Calu3 (cell line): ENCODE results near the gene WNT2. TPM values are rescaled to one million over a fixed set of nuclear protein-coding genes. Genes with fewer than 3 reads are reported as not detected.

Experiments used
- BruUV-seq: library from RNA; stranded (reverse); fragments of 400-500 nt; replicated peaks from 2 replicates; lab custom pipeline; 2021; lab: Mats Ljungman, UMichigan
- CTCF ChIA-PET: fragments of 300-600 bp; sonication (Branson Sonifier 250); formaldehyde crosslinking; loops from one replicate; lab custom pipeline; 2022; ENCODE audit warnings: antibody characterized with exemption; lab: Charles Lee
- DNase-seq: peaks from one replicate; pipeline ENCODE4 v3.0.0; 2022
- H3K27ac Mint-ChIP-seq: one replicate; pipeline ENCODE4 v1.8.0; 2022; ENCODE audit warnings: mixed read lengths; ENCODE audit not compliant: unreplicated experiment
- H3K27me3 Mint-ChIP-seq: one replicate; pipeline ENCODE4 v1.8.0; 2022; ENCODE audit warnings: mixed read lengths; ENCODE audit not compliant: unreplicated experiment
- H3K36me3 Mint-ChIP-seq: one replicate; pipeline ENCODE4 v1.8.0; 2022; ENCODE audit warnings: mild to moderate bottlenecking, moderate library complexity, mixed read lengths; ENCODE audit not compliant: insufficient read depth, unreplicated experiment
- H3K4me1 Mint-ChIP-seq: one replicate; pipeline ENCODE4 v1.8.0; 2022; ENCODE audit warnings: mild to moderate bottlenecking, low read depth, mixed read lengths; ENCODE audit not compliant: unreplicated experiment
- H3K4me3 Mint-ChIP-seq: one replicate; pipeline ENCODE4 v1.8.0; 2022; ENCODE audit warnings: mild to moderate bottlenecking, low read depth, moderate library complexity, mixed read lengths; ENCODE audit not compliant: unreplicated experiment
- H3K9me3 Mint-ChIP-seq: one replicate; pipeline ENCODE4 v1.8.0; 2022; ENCODE audit warnings: low read depth, mixed read lengths; ENCODE audit not compliant: unreplicated experiment
- intact Hi-C: fragments of 100-400 bp; cut with micrococcal nuclease; formaldehyde crosslinking; loops from one replicate; pipeline ENCODE4 v1.10.0; 2022; ENCODE audit not compliant: unreplicated experiment
- total RNA-seq: library from RNA; stranded (reverse); gene quantifications from 2 replicates; pipeline ENCODE4 v1.2.3, GENCODE V29; 2022
- TF ChIP-seq, protein P1 (sequence below): fragments of 200-600 bp; IDR thresholded peaks from one replicate; pipeline ENCODE4 v1.8.0; 2022; ENCODE audit warnings: antibody characterized with exemption; ENCODE audit not compliant: unreplicated experiment

Gene WNT2
- total RNA-seq, 1 experiment from 2014 or later, result not detected

DNA sequence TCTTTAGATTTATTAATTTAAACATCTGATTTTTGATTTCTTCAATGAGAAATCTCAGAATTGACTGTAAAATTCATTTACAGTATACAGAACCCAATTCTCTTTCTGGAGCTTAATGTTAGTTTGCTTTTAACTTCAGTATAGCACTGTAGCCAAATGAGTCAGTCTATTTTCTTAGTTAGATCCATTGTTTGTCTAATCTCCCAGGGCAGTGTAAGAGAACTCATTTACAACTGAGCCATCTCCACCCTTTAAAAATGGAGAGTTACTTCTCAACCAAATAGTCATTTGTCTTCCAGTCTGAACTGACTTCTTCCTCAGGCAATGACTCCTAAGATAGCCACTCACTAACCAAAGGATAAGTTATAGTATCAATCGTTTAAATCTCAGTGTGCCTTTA is 3.0 kb upstream of the WNT2 start:
- Mint-ChIP-seq H3K4me3 (no peak overlapping the region), H3K27ac (no peak overlapping the region), H3K36me3 (peaks cover 12% of the 10 kb centered on the region), H3K4me1 (peaks cover 10% of the 10 kb centered on the region), H3K27me3 (peaks cover 68% of the 10 kb centered on the region), H3K9me3 (peaks cover 3% of the 10 kb centered on the region)
- CTCF ChIA-PET, result no interaction called here
- intact Hi-C loops, result no loop called here
- TF ChIP-seq, protein P1, sequence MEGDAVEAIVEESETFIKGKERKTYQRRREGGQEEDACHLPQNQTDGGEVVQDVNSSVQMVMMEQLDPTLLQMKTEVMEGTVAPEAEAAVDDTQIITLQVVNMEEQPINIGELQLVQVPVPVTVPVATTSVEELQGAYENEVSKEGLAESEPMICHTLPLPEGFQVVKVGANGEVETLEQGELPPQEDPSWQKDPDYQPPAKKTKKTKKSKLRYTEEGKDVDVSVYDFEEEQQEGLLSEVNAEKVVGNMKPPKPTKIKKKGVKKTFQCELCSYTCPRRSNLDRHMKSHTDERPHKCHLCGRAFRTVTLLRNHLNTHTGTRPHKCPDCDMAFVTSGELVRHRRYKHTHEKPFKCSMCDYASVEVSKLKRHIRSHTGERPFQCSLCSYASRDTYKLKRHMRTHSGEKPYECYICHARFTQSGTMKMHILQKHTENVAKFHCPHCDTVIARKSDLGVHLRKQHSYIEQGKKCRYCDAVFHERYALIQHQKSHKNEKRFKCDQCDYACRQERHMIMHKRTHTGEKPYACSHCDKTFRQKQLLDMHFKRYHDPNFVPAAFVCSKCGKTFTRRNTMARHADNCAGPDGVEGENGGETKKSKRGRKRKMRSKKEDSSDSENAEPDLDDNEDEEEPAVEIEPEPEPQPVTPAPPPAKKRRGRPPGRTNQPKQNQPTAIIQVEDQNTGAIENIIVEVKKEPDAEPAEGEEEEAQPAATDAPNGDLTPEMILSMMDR, result no peak
- no TSS peak for BruUV-seq
- DNase-seq, result no peak

DNA sequence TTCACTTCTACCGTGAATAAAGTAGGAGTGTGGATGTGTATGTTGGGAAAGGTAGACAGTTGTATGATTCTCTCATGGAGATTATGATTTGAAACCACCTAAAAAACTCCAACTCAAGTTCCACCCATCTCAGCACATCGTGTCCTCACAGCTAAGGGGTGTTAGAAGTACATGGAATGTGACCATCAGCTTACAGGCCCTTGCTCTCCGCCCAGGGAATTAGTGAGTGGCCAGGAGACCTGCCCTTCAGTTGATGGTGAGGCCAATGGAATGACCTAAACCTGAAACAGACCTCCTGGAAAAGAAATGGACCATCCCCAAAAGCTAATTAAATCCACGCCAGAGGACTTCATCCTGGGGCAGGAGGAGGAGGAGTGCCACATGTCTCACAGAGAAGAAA is 2.1 kb upstream of the WNT2 start:
- Mint-ChIP-seq H3K9me3 (peaks cover 3% of the 10 kb centered on the region), H3K36me3 (peaks cover 12% of the 10 kb centered on the region), H3K4me1 (peaks cover 10% of the 10 kb centered on the region), H3K27ac (no peak overlapping the region), H3K4me3 (peak overlapping the region; percentile 72), H3K27me3 (peaks cover 77% of the 10 kb centered on the region)
- no peak for DNase-seq
- intact Hi-C loops, result no loop called here
- TF ChIP-seq, protein P1, result no peak
- BruUV-seq, result no TSS peak
- CTCF ChIA-PET, result no interaction called here

DNA sequence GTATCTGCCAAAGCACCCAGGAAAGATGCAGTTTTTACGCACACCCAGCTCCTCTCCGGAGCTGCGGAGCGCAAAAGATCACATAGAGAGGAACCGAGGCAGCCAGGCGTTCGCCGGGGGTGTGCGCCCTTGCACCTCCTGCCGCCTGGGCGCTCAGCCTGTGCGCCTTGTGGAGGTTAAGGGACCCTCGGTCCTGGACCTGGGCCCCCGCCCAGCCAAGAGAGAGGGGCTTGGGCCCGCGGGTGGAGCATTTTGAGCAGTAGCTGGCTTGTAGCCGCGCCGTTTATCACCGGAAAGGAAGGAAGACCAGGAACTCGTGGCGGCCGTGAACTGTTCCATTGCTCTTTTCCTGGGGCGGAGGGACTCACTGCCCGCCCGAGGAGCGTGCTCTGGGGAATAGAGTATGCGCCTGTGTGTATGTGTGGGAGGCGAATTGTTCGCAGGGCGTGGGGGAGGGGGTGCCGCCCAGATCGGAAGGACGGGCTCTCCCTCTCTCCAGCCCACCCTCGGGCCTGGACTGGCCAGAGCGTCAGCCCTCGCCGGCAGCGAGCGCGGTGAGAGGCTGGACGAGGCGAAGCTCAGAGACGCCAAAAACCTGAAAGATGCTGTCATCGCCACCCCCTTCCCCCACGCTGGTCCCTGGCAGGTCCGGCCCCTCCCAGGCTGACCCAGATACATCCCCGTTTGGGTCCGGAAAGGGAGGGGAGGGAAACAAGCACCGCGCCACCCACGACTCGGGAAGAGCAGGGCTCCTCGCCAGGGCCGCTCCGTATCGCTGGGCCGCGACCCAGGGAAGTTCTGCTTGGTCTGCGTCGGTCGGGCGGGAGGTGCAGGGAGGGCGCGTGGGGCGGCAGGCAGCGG is 1.2 kb upstream of the WNT2 start:
- Mint-ChIP-seq H3K36me3 (peaks cover 12% of the 10 kb centered on the region), H3K27me3 (peaks cover 82% of the 10 kb centered on the region), H3K4me1 (peaks cover 10% of the 10 kb centered on the region), H3K4me3 (peak overlapping the region; percentile 72), H3K9me3 (peaks cover 3% of the 10 kb centered on the region), H3K27ac (no peak overlapping the region)
- CTCF ChIA-PET, result interaction anchor here (0.5 kb wide), 1 partner anchor 232 kb away, joined by 4 read pairs; no protein-coding TSS in a partner anchor
- DNase-seq, result peak; percentile 22
- BruUV-seq, result no TSS peak
- intact Hi-C loops, result no loop called here
- TF ChIP-seq, protein P1, result no peak

DNA sequence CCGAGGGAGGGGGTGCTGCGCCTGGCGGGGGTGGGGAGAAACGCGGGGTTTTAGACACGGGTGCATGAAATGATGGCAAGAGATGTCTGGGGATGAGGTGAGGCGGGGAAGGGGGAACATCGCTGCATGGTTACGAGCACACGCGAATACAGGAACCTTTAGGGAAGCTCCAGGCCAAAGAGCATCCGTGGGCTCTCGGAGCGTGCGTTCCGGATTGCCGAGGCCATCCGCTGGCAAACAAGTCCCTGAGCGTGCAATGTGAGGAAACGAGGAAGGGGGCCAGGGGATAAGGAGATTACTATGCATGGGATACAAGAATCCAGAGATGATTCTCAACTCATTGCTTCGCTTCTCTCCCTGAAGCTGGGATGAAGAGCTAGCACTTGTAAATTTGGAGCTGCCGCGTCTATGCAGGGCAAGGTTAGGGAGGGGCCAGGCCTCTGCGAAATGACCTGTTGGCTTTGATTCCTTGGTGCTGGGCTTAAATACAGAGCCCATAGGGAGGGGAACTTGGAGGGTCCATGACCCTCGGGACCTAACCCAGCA is 520 bp upstream of the WNT2 start:
- Mint-ChIP-seq H3K27me3 (peaks cover 78% of the 10 kb centered on the region), H3K27ac (no peak overlapping the region), H3K4me1 (peaks cover 10% of the 10 kb centered on the region), H3K36me3 (peaks cover 12% of the 10 kb centered on the region), H3K9me3 (peaks cover 3% of the 10 kb centered on the region), H3K4me3 (peak overlapping the region; percentile 72)
- CTCF ChIA-PET, result interaction anchor here (0.5 kb wide), 1 partner anchor 231 kb away, joined by 4 read pairs; no protein-coding TSS in a partner anchor
- BruUV-seq, result no TSS peak
- no peak for DNase-seq
- intact Hi-C loops, result no loop called here
- TF ChIP-seq, protein P1, result no peak
